ENCODE results near the gene HEMK1. TPM values are rescaled to one million over a fixed set of nuclear protein-coding genes. Genes with fewer than 3 reads are reported as not detected.

Gene HEMK1
- total and polyA plus RNA-seq, 2 of the 4 experiments (the other 2 are of a cell fraction), result 17.2 to 20.8 TPM

GRCh38 chr3:50524746-50525145 is 44.6 kb upstream of the HEMK1 start:
- Histone ChIP-seq H2AK9ac (replicated peaks; ENCODE audit: low read depth, low read length, poor library complexity) (no peak overlapping the region), H4K8ac (ENCODE audit: low read depth in 2 of 2, low read length in 2 of 2) (no peak overlapping the region), H2BK20ac (ENCODE audit: low read depth, low read length) (no peak overlapping the region), H3K27ac (ENCODE audit: insufficient read depth, low read length) (no peak overlapping the region), H2BK120ac (ENCODE audit: low read depth, low read length) (no peak overlapping the region), H3K27me3 (ENCODE audit: control insufficient read depth, insufficient read depth, low read length) (peaks cover 60% of the 10 kb centered on the region), H2AK5ac (ENCODE audit: low read depth, low read length) (no peak overlapping the region), H2BK15ac (ENCODE audit: low read depth, low read length) (no peak overlapping the region), H3K9ac (ENCODE audit: low read depth, low read length) (no peak overlapping the region), H4K91ac (ENCODE audit: insufficient read depth, low read depth, low read length) (no peak overlapping the region), H3K14ac (replicated peaks; ENCODE audit: low read depth, low read length) (no peak overlapping the region), H3K4me1 (ENCODE audit: control insufficient read depth, insufficient read depth, low read length) (no peaks in the 10 kb centered on the region), H2AFZ (replicated peaks; ENCODE audit: low read length, poor library complexity) (no peak overlapping the region), H3K23ac (ENCODE audit: low read depth, low read length) (no peak overlapping the region), H3K36me3 (ENCODE audit: control insufficient read depth, insufficient read depth, low read length) (no peaks in the 10 kb centered on the region), H3K56ac (ENCODE audit: extremely low read depth, insufficient read depth, low read length) (no peak overlapping the region), H4K20me1 (ENCODE audit: insufficient read depth, low read length) (no peaks in the 10 kb centered on the region), H3K79me1 (ENCODE audit: low read depth in 1 of 2, low read length in 2 of 2) (no peaks in the 10 kb centered on the region), H3K18ac (ENCODE audit: low read depth, low read length) (no peak overlapping the region), H3K4me2 (ENCODE audit: low read depth, low read length) (no peak overlapping the region), H3K9me3 (ENCODE audit: control insufficient read depth, insufficient read depth, low read length) (no peaks in the 10 kb centered on the region), H3K4me3 (ENCODE audit: insufficient read depth, low read depth, low read length) (no peak overlapping the region), H2BK5ac (ENCODE audit: low read depth, low read length, poor library complexity, severe bottlenecking) (no peak overlapping the region), H3K9me1 (ENCODE audit: insufficient read depth, low read length) (no peaks in the 10 kb centered on the region), H4K5ac (ENCODE audit: low read depth, low read length) (no peak overlapping the region), H3K4ac (ENCODE audit: low read depth, low read length) (no peak overlapping the region)
- no TSS peak for BruUV-seq (replicated peaks)
- intact Hi-C loops (cut with micrococcal nuclease), result no loop called here
- WGBS, 2 experiments (ENCODE audit: extremely low coverage in 2 of 2, insufficient read length in 1 of 2), result no CpG with 5 or more reads among the region's 5 CpGs
- ChIA-PET CTCF (no interaction called here), POLR2A (ENCODE audit: unreplicated experiment) (no interaction called here)
- no peak for ATAC-seq (ENCODE audit: low read depth)
- DNase-seq, result no peak
- TF ChIP-seq MAFK (IDR thresholded peaks at IDR 0.05; ENCODE audit: low read depth, low read length) (no peak), ELK1 (IDR thresholded peaks at IDR 0.05; ENCODE audit: borderline replicate concordance, low read depth, low read length) (no peak), NFE2L2 (IDR thresholded peaks at IDR 0.05; ENCODE audit: low read depth, low read length) (no peak), FOS (IDR thresholded peaks at IDR 0.05; ENCODE audit: low read depth, low read length) (no peak), MAZ (IDR thresholded peaks at IDR 0.05; ENCODE audit: borderline replicate concordance, low read depth, low read length) (no peak)
- in situ Hi-C loops (cut with MboI; ENCODE audit: low sequenced_read_pairs), result no loop called here
- dilution Hi-C loops (cut with HindIII; ENCODE audit: low sequenced_read_pairs, unreplicated experiment), result no loop called here
